Vagina (tissue), 2 donors: Measurements from ENCODE around the gene SMIM45.
A peak's percentile ranks its signal among the peaks of the same experiment; 100 is the strongest.

Experiments used
- DNase-seq, 2 donors: peaks; one replicate each; pipeline ENCODE4 v3.0.0-alpha.2; 2017; ENCODE audit errors: extremely low spot score in 2 of 2
- H3K27ac ChIP-seq: fragments of 200-600 bp; sonication (generic); one replicate; pipeline ENCODE4 v1.5.1; 2019
- H3K27me3 ChIP-seq: fragments of 200-600 bp; sonication (generic); one replicate; pipeline ENCODE4 v1.5.1; 2019
- H3K36me3 ChIP-seq, 2 donors: fragments of 200-600 bp; sonication (generic); one replicate each; pipeline ENCODE4 v1.5.1; 2017 to 2019
- H3K4me1 ChIP-seq: fragments of 200-600 bp; sonication (generic); one replicate; pipeline ENCODE4 v1.5.1; 2019
- H3K4me3 ChIP-seq, 2 donors: fragments of 200-600 bp; sonication (generic); 1 replicate in 1 of 2; 2 replicates in 1 of 2; pipeline ENCODE4 v1.5.1; 2016 to 2019
- H3K9me3 ChIP-seq: fragments of 200-600 bp; sonication (generic); one replicate; pipeline ENCODE4 v1.5.1; 2019
- POLR2A ChIP-seq, 2 donors: fragments of 450-650 bp; IDR thresholded peaks; one replicate each; pipeline ENCODE4 v1.6.1; 2017; ENCODE audit warnings: antibody characterized with exemption in 2 of 2, mild to moderate bottlenecking in 2 of 2, moderate library complexity in 2 of 2
- POLR2AphosphoS5 ChIP-seq, 2 donors: sonication (generic); formaldehyde crosslinking; IDR thresholded peaks; one replicate each; pipeline ENCODE4 v1.9.0; 2017; ENCODE audit warnings: antibody characterized with exemption in 2 of 2, mild to moderate bottlenecking in 2 of 2, low read depth in 1 of 2; ENCODE audit not compliant: insufficient read depth in 1 of 2
- intact Hi-C: fragments of 100-400 bp; cut with DNase I; formaldehyde crosslinking; loops from one replicate; pipeline ENCODE4 v1.15.1; 2023
- TF ChIP-seq, protein P1 (sequence below), 3 experiments: fragments of 450-650 bp in 2 of 3; fragments of 200-600 bp in 1 of 3; sonication (generic) in 1 of 3; IDR thresholded peaks; one replicate each; pipeline ENCODE4 v1.5.1; 2017 to 2019; ENCODE audit warnings: antibody characterized with exemption in 3 of 3, mild to moderate bottlenecking in 2 of 3, moderate library complexity in 2 of 3

SMIM45 gene

DNA sequence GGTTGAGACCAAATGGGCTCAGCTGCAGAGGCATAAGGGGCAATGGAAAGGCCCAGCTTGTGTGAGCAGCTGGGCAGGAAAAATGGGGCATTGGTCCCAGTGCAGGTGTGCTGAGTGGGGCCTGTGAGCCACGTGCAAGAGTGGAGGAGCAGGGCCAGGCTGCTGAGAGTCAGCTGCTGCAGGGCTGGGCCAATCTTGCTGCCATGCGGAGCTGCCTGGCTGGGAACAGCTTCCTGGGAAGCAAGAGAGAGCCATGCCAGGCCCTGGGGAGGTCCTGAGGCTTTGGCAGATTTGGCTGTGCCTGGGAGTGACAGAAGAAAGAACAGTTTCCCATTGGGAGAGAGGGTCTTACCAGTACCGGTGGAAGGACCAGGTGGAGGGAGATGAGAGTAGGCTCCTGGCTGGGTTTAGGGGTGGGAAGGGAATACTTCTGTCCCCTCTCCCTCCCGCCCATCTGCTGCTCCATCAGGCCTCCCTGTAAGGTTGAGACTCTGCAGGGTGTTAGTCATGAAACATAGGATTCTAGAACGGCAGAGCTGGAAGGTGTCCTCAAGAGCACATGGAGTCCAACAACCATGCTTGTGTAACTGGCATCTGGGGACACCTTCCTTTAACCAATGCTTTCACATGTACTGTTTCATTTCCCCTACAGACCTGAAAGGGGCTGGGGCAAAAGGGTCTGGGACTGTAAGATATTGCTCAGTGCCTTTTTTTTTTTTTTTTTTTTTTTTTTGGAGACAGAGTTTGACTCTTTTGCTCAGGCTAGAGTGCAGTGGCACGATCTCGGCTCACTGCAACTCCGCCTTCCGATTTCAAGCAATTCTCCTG lies 27.7 kb downstream of the SMIM45 start:
- TF ChIP-seq, protein P1, sequence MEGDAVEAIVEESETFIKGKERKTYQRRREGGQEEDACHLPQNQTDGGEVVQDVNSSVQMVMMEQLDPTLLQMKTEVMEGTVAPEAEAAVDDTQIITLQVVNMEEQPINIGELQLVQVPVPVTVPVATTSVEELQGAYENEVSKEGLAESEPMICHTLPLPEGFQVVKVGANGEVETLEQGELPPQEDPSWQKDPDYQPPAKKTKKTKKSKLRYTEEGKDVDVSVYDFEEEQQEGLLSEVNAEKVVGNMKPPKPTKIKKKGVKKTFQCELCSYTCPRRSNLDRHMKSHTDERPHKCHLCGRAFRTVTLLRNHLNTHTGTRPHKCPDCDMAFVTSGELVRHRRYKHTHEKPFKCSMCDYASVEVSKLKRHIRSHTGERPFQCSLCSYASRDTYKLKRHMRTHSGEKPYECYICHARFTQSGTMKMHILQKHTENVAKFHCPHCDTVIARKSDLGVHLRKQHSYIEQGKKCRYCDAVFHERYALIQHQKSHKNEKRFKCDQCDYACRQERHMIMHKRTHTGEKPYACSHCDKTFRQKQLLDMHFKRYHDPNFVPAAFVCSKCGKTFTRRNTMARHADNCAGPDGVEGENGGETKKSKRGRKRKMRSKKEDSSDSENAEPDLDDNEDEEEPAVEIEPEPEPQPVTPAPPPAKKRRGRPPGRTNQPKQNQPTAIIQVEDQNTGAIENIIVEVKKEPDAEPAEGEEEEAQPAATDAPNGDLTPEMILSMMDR (IDR thresholded peaks at IDR 0.05), result no peak
- TF ChIP-seq POLR2A (IDR thresholded peaks at IDR 0.05) (no peak), POLR2AphosphoS5 (IDR thresholded peaks at IDR 0.05; ENCODE audit: insufficient read depth in 1 of 2, low read depth in 1 of 2) (no peak)
- H3K36me3 ChIP-seq, result no peaks in the 10 kb centered on the region
- intact Hi-C loops, result no loop called here
- peaks cover 3% of the 10 kb centered on the region for H3K27me3 ChIP-seq
- H3K4me3 ChIP-seq, result no peak overlapping the region
- no peak overlapping the region for H3K27ac ChIP-seq
- H3K9me3 ChIP-seq, result no peaks in the 10 kb centered on the region
- H3K4me1 ChIP-seq, result peaks cover 15% of the 10 kb centered on the region
- DNase-seq, result no peak

- no peaks in the 10 kb centered on the region for H3K27me3 ChIP-seq
- no peak overlapping the region for H3K4me3 ChIP-seq
- no peaks in the 10 kb centered on the region for H3K4me1 ChIP-seq
- TF ChIP-seq POLR2A (IDR thresholded peaks at IDR 0.05) (no peak), POLR2AphosphoS5 (IDR thresholded peaks at IDR 0.05; ENCODE audit: insufficient read depth in 1 of 2, low read depth in 1 of 2) (no peak)
- TF ChIP-seq, protein P1 (IDR thresholded peaks at IDR 0.05), result no peak
- H3K27ac ChIP-seq, result peak overlapping the region; percentile 53
- no peak for DNase-seq
- H3K9me3 ChIP-seq, result no peaks in the 10 kb centered on the region
- intact Hi-C loops, result no loop called here
- H3K36me3 ChIP-seq, result no peaks in the 10 kb centered on the region
Observed at GRCh38 chr22:41982865-41983264, 30.9 kb downstream of the SMIM45 start.

GRCh38 chr22:41983513-41984405 lies 31.8 kb downstream of the SMIM45 start:
- Histone ChIP-seq H3K27me3 (no peaks in the 10 kb centered on the region), H3K9me3 (no peaks in the 10 kb centered on the region), H3K4me3 (no peak overlapping the region), H3K27ac (peak overlapping the region; percentile 53), H3K4me1 (no peaks in the 10 kb centered on the region), H3K36me3 (no peaks in the 10 kb centered on the region)
- DNase-seq, result no peak
- intact Hi-C loops, result no loop called here
- TF ChIP-seq POLR2A (IDR thresholded peaks at IDR 0.05), result no peak
- TF ChIP-seq POLR2AphosphoS5 (IDR thresholded peaks at IDR 0.05; ENCODE audit: insufficient read depth in 1 of 2, low read depth in 1 of 2), result no peak
- TF ChIP-seq, protein P1 (IDR thresholded peaks at IDR 0.05), result no peak

- Histone ChIP-seq H3K27me3 (no peaks in the 10 kb centered on the region), H3K36me3 (no peaks in the 10 kb centered on the region), H3K9me3 (no peaks in the 10 kb centered on the region), H3K4me1 (no peaks in the 10 kb centered on the region), H3K27ac (no peak overlapping the region), H3K4me3 (no peak overlapping the region)
- intact Hi-C loops, result no loop called here
- TF ChIP-seq POLR2AphosphoS5 (IDR thresholded peaks at IDR 0.05; ENCODE audit: insufficient read depth in 1 of 2, low read depth in 1 of 2), result no peak
- TF ChIP-seq, protein P1 (IDR thresholded peaks at IDR 0.05), result no peak
- no peak for TF ChIP-seq POLR2A (IDR thresholded peaks at IDR 0.05)
- no peak for DNase-seq
Observed at GRCh38 chr22:41987276-41987675, 35.3 kb downstream of the SMIM45 start.
